D721Med (cell line): ENCODE measurements around the gene TRMO.

Experiments
- DNase-seq: peaks from one replicate; pipeline ENCODE4 v3.0.0; 2011; ENCODE audit warnings: low spot score; ENCODE audit not compliant: insufficient read length
- FAIRE-seq: peaks from 2 replicates; lab custom pipeline; 2011; peaks lifted over from hg19 to GRCh38; lab: Jason Lieb, UNC
- TF ChIP-seq, protein P1 (sequence below): IDR thresholded peaks from 2 replicates; pipeline ENCODE4 v1.5.1; 2012; ENCODE audit warnings: mild to moderate bottlenecking, control low read depth; ENCODE audit not compliant: insufficient read depth; ENCODE audit errors: missing control alignments

TRMO gene

GRCh38 chr9:97935276-97935675 lies 13.0 kb upstream of the TRMO start:
- TF ChIP-seq, protein P1, sequence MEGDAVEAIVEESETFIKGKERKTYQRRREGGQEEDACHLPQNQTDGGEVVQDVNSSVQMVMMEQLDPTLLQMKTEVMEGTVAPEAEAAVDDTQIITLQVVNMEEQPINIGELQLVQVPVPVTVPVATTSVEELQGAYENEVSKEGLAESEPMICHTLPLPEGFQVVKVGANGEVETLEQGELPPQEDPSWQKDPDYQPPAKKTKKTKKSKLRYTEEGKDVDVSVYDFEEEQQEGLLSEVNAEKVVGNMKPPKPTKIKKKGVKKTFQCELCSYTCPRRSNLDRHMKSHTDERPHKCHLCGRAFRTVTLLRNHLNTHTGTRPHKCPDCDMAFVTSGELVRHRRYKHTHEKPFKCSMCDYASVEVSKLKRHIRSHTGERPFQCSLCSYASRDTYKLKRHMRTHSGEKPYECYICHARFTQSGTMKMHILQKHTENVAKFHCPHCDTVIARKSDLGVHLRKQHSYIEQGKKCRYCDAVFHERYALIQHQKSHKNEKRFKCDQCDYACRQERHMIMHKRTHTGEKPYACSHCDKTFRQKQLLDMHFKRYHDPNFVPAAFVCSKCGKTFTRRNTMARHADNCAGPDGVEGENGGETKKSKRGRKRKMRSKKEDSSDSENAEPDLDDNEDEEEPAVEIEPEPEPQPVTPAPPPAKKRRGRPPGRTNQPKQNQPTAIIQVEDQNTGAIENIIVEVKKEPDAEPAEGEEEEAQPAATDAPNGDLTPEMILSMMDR: no peak
- DNase-seq (no peak), FAIRE-seq (no peak)

DNA sequence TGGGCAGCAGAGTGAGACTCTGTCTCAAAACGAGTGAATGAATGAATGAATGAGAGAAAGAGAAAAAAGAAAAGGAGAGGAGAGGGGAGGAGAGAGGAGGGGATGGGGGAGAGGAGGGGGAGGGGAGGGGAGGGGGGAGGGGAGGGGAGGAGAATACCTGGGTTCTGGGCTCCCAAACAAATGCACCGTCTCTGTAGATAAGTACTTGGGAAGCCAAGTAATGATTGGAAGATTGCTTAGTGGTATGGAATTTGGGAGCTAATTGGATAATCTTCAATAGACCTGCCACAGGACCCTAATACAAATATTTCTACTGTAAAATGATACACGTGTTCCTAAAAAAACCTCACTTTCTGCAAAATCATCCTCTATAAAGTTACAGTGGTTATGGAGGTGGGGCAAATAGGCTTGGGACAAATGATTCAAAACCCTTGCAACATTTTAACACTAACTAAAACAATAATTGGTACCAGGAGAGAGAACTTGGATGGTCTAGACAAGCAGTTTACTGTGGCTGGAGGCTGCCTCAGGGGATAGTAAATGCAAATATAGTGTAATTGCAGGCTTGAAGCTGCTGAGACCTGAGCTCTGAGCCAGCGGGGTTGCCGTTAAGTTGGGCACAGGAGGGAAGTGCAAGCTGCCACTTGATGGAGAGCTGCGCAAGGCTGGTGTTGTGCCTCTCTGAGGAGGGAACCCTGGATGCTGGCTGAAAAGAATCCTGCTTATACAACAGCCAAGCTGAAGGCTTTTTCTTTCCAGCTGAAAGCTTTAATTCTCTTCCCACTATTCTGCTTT lies 12.2 kb upstream of the TRMO start:
- DNase-seq (no peak), FAIRE-seq (no peak)
- TF ChIP-seq, protein P1: no peak

DNA sequence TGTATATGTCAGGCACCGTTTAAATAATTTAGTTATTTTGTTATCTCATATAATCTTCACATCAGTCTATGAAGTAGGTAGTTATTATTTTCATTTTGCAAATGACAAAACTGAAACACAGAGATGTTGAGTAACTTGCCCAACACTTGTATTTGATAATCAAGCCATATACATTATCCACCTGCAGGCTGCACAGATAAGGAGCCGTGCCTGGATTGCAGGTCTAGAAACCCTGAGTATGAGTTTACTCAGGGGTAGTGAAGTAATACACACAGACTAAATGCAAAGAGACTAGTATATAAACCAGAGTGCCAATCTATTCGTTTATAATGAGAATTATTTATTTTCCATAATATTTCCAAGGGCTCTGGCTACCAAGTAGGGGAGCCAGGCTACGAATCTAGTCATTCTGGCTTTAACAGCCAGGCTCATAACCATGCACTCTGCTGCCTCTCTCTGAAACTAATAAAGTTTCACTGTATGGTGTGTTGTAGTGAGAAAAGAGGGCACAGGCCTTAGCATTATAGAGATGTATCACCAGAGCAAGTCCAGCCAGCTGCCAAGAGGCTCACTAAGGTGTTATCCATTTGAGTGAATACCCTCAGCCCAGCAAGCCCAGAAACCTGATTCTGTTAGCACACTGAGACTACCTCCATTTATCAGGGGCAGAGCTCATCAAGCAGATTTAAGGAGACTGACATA lies 11.1 kb upstream of the TRMO start:
- no peak for DNase-seq
- no peak for FAIRE-seq
- TF ChIP-seq, protein P1: no peak

- no peak for DNase-seq
- TF ChIP-seq, protein P1: no peak
- no peak for FAIRE-seq
Measured at GRCh38 chr9:97930972-97931371, 8.7 kb upstream of the TRMO start.

GRCh38 chr9:97928986-97929604 lies 6.8 kb upstream of the TRMO start:
- TF ChIP-seq, protein P1: no peak
- FAIRE-seq (no peak), DNase-seq (no peak)

DNA sequence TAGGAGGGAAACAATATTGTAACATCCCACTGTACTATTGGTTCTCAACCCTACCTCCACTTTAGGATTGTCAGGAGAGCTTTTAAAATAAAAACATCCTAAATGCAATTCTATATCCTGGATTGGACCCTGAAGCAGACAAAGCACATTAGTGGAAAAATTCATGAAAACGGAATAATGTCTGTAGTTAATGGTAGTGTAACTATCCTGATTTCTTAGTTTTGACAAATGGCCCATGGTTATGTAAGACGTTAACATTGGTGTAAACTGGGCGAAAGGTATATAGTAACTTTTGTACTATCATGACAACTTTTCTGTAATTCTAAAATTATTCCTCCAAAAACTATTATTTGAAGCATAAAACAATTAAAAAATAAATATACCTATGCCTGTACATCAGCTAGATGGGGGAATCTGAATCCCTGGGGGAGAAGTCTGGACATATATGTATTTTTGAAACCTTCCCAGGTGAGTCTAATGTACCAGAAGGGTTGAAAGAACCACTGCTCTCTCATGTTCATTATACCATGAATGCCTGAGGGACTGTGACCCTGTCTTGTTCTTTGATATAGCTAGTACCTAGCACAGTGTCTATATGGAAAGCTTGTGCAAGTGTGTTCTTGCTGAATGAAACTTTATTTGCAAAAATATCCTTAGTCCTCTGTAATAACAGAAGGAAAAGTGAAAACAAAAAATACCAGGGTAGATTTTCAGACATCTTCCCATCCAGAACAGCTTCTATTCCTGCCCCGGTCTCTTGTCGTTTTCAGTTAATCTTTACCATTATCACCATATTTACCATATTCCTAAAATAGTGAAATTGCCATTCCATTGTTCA lies 3.4 kb upstream of the TRMO start:
- no peak for FAIRE-seq
- TF ChIP-seq, protein P1: no peak
- DNase-seq: no peak
